NCI-H1694 treated with DMSO at 0.1 percent for 48 hours (cell line): ENCODE results near the gene NFATC2IP.

Experiments used
- DNase-seq: peaks from one replicate; lab custom pipeline; 2025; lab: John Stamatoyannopoulos, UW

The NFATC2IP gene

GRCh38 chr16:28950648-28951409 lies at the start of gene NFATC2IP:
TSS of gene NFATC2IP (plus strand) at chr16:28950937. CDS start at chr16:28951012, 75 bp downstream.
- peak; percentile 98 for DNase-seq

GRCh38 chr16:28901862-28902261 lies 48.9 kb upstream of the NFATC2IP start:
- no peak for DNase-seq

- DNase-seq: no peak
Measured at GRCh38 chr16:28902909-28903308, 47.8 kb upstream of the NFATC2IP start.

GRCh38 chr16:28903344-28904042 lies 47.2 kb upstream of the NFATC2IP start:
- no peak for DNase-seq

GRCh38 chr16:28904363-28904762 lies 46.4 kb upstream of the NFATC2IP start:
- DNase-seq: no peak

- no peak for DNase-seq
Measured at GRCh38 chr16:28904828-28905227, 45.9 kb upstream of the NFATC2IP start.

GRCh38 chr16:28905229-28905754 lies 45.4 kb upstream of the NFATC2IP start:
- no peak for DNase-seq

GRCh38 chr16:28905800-28906372 lies 44.9 kb upstream of the NFATC2IP start:
- no peak for DNase-seq

- no peak for DNase-seq
Measured at GRCh38 chr16:28910086-28911031, 40.4 kb upstream of the NFATC2IP start.

- no peak for DNase-seq
Measured at GRCh38 chr16:28912558-28912957, 38.2 kb upstream of the NFATC2IP start.

GRCh38 chr16:28913946-28914724 lies 36.6 kb upstream of the NFATC2IP start:
- DNase-seq: no peak

- DNase-seq: no peak
Measured at GRCh38 chr16:28915181-28915580, 35.6 kb upstream of the NFATC2IP start.

- DNase-seq: no peak
Measured at GRCh38 chr16:28917095-28917494, 33.6 kb upstream of the NFATC2IP start.

- DNase-seq: no peak
Measured at GRCh38 chr16:28918698-28919097, 32.0 kb upstream of the NFATC2IP start.

GRCh38 chr16:28923231-28923587 lies 27.5 kb upstream of the NFATC2IP start:
- no peak for DNase-seq

GRCh38 chr16:28923652-28924398 lies 26.9 kb upstream of the NFATC2IP start:
- no peak for DNase-seq

- DNase-seq: no peak
Measured at GRCh38 chr16:28924399-28924761, 26.4 kb upstream of the NFATC2IP start.

- DNase-seq: peak; percentile 57
Measured at GRCh38 chr16:28924762-28925385, 25.9 kb upstream of the NFATC2IP start, which contains the start of gene RABEP2. TSS of gene RABEP2 (minus strand) at chr16:28925238. CDS start at chr16:28925163, 75 bp downstream.

- DNase-seq: peak; percentile 22
Measured at GRCh38 chr16:28925386-28926228, 25.1 kb upstream of the NFATC2IP start.
